ENCODE data around the gene COX10. TPM values are rescaled to one million over a fixed set of nuclear protein-coding genes. Genes with fewer than 3 reads are reported as not detected.
"Not testable (repeated sequence)": the region's sequence is repeated elsewhere in the genome, so short reads cannot be mapped to it uniquely, and the experiment has no call there.

Gene COX10
- total RNA-seq, 5 donors from 2014 or later (not counting 1 experiment from before 2014, with no cell fraction given), result 14.8 to 18.0 (median 16.3) TPM

- Mint-ChIP-seq H3K27ac (no peak overlapping the region), H3K4me1 (no peaks in the 10 kb centered on the region), H3K36me3 (peaks cover 6% of the 10 kb centered on the region), H3K27me3 (no peaks in the 10 kb centered on the region), H3K4me3 (no peak overlapping the region), H3K9me3 (no peaks in the 10 kb centered on the region)
- H3K9me3 ChIP-seq, result no peaks in the 10 kb centered on the region
- no peak for ATAC-seq (replicated peaks in 1 of 4)
- no peaks in the 10 kb centered on the region for H3K27me3 ChIP-seq (replicated peaks in 1 of 2; ENCODE audit: control insufficient read depth in 2 of 2, extremely low read depth in 1 of 2, insufficient read depth in 2 of 2, low read length in 1 of 2)
- CTCF ChIA-PET, result interaction anchor here in 1 of 2 donors (0.7 kb wide), 1 partner anchor 54 kb away, joined by 3 read pairs; no protein-coding TSS in a partner anchor
- H3K4me3 ChIP-seq (ENCODE audit: control insufficient read depth in 1 of 2, extremely low read depth in 1 of 2, low read length in 1 of 2), result no peak overlapping the region
- POLR2A ChIA-PET, result no interaction called here
- no peaks in the 10 kb centered on the region for H3K36me3 ChIP-seq (ENCODE audit: control insufficient read depth in 2 of 2, extremely low read depth in 1 of 2, insufficient read depth in 1 of 2, low read length in 1 of 2)
- H3K4me1 ChIP-seq (ENCODE audit: control insufficient read depth in 1 of 2, extremely low read depth in 1 of 2, insufficient read depth in 2 of 2, low read length in 2 of 2), result no peaks in the 10 kb centered on the region
- no peak overlapping the region for H3K27ac ChIP-seq (ENCODE audit: low read length)
- WGBS (ENCODE audit: insufficient coverage), result 97% methylated on average over 4 of the region's 4 CpGs
- no peak for DNase-seq
Measured at GRCh38 chr17:14222611-14223010, 153.3 kb downstream of the COX10 start.

GRCh38 chr17:14225254-14225980 is 156.1 kb downstream of the COX10 start:
- no peak overlapping the region for H3K4me3 Mint-ChIP-seq

GRCh38 chr17:14227052-14227451 is 157.7 kb downstream of the COX10 start:
- ChIA-PET CTCF (interaction anchor here in 1 of 2 donors (1.2 kb wide), 1 partner anchor 155 kb away, joined by 3 read pairs; no protein-coding TSS in a partner anchor), POLR2A (no interaction called here)
- DNase-seq, result no peak
- Histone ChIP-seq H3K9me3 (no peaks in the 10 kb centered on the region), H3K4me1 (ENCODE audit: control insufficient read depth in 1 of 2, extremely low read depth in 1 of 2, insufficient read depth in 2 of 2, low read length in 2 of 2) (no peaks in the 10 kb centered on the region), H3K27ac (ENCODE audit: low read length) (no peak overlapping the region), H3K4me3 (ENCODE audit: control insufficient read depth in 1 of 2, extremely low read depth in 1 of 2, low read length in 1 of 2) (no peak overlapping the region), H3K27me3 (replicated peaks in 1 of 2; ENCODE audit: control insufficient read depth in 2 of 2, extremely low read depth in 1 of 2, insufficient read depth in 2 of 2, low read length in 1 of 2) (no peaks in the 10 kb centered on the region), H3K36me3 (ENCODE audit: control insufficient read depth in 2 of 2, extremely low read depth in 1 of 2, insufficient read depth in 1 of 2, low read length in 1 of 2) (no peaks in the 10 kb centered on the region)
- Mint-ChIP-seq H3K36me3 (peaks cover 4% of the 10 kb centered on the region), H3K27ac (no peak overlapping the region), H3K4me3 (no peak overlapping the region), H3K4me1 (no peaks in the 10 kb centered on the region), H3K27me3 (no peaks in the 10 kb centered on the region), H3K9me3 (peaks cover 0 to 3% (median 0%) of the 10 kb centered on the region in 3 donors)
- no peak for ATAC-seq (replicated peaks in 1 of 4)
- WGBS (ENCODE audit: insufficient coverage), result 87% methylated on average over 3 of the region's 7 CpGs

More at GRCh38 chr17:14225254-14225980, 156.1 kb downstream of the COX10 start:
- Histone ChIP-seq H3K9me3 (no peaks in the 10 kb centered on the region), H3K36me3 (ENCODE audit: control insufficient read depth in 2 of 2, extremely low read depth in 1 of 2, insufficient read depth in 1 of 2, low read length in 1 of 2) (no peaks in the 10 kb centered on the region), H3K27me3 (replicated peaks in 1 of 2; ENCODE audit: control insufficient read depth in 2 of 2, extremely low read depth in 1 of 2, insufficient read depth in 2 of 2, low read length in 1 of 2) (no peaks in the 10 kb centered on the region), H3K4me3 (ENCODE audit: control insufficient read depth in 1 of 2, extremely low read depth in 1 of 2, low read length in 1 of 2) (no peak overlapping the region), H3K4me1 (ENCODE audit: control insufficient read depth in 1 of 2, extremely low read depth in 1 of 2, insufficient read depth in 2 of 2, low read length in 2 of 2) (no peaks in the 10 kb centered on the region), H3K27ac (ENCODE audit: low read length) (no peak overlapping the region)
- ChIA-PET CTCF (interaction anchor here in 1 of 2 donors (1.2 kb wide), 1 partner anchor 154 kb away, joined by 3 read pairs; no protein-coding TSS in a partner anchor), POLR2A (no interaction called here)
- H3K9me3 Mint-ChIP-seq, result no peaks in the 10 kb centered on the region
- ATAC-seq (replicated peaks in 1 of 4), result no peak
- WGBS (ENCODE audit: insufficient coverage), result no CpG with 5 or more reads among the region's 10 CpGs
- H3K27me3 Mint-ChIP-seq, result no peaks in the 10 kb centered on the region
- no peak for DNase-seq
- no peak overlapping the region for H3K27ac Mint-ChIP-seq
- no peaks in the 10 kb centered on the region for H3K4me1 Mint-ChIP-seq
- H3K36me3 Mint-ChIP-seq, result peaks cover 4% of the 10 kb centered on the region

GRCh38 chr17:14228903-14229302 is 159.6 kb downstream of the COX10 start:
- DNase-seq, result no peak
- no peak overlapping the region for H3K27ac ChIP-seq (ENCODE audit: low read length)
- ChIA-PET CTCF (no interaction called here), POLR2A (no interaction called here)
- no peaks in the 10 kb centered on the region for H3K27me3 Mint-ChIP-seq
- H3K27me3 ChIP-seq (replicated peaks in 1 of 2; ENCODE audit: control insufficient read depth in 2 of 2, extremely low read depth in 1 of 2, insufficient read depth in 2 of 2, low read length in 1 of 2), result no peaks in the 10 kb centered on the region
- H3K9me3 Mint-ChIP-seq, result peaks cover 0 to 3% (median 0%) of the 10 kb centered on the region in 3 donors
- peaks cover 4% of the 10 kb centered on the region for H3K36me3 Mint-ChIP-seq
- no peak for ATAC-seq (replicated peaks in 1 of 4)
- no peaks in the 10 kb centered on the region for H3K4me1 ChIP-seq (ENCODE audit: control insufficient read depth in 1 of 2, extremely low read depth in 1 of 2, insufficient read depth in 2 of 2, low read length in 2 of 2)
- no peaks in the 10 kb centered on the region for H3K9me3 ChIP-seq
- WGBS (ENCODE audit: insufficient coverage), result 89% methylated on average over 2 of the region's 4 CpGs
- no peak overlapping the region for H3K4me3 Mint-ChIP-seq
- H3K4me1 Mint-ChIP-seq, result no peaks in the 10 kb centered on the region
- H3K36me3 ChIP-seq (ENCODE audit: control insufficient read depth in 2 of 2, extremely low read depth in 1 of 2, insufficient read depth in 1 of 2, low read length in 1 of 2), result no peaks in the 10 kb centered on the region
- H3K4me3 ChIP-seq (ENCODE audit: control insufficient read depth in 1 of 2, extremely low read depth in 1 of 2, low read length in 1 of 2), result no peak overlapping the region
- H3K27ac Mint-ChIP-seq, result no peak overlapping the region

- H3K27ac Mint-ChIP-seq; POLR2A ChIA-PET; H3K36me3 ChIP-seq (ENCODE audit: control insufficient read depth in 2 of 2, extremely low read depth in 1 of 2, insufficient read depth in 1 of 2, low read length in 1 of 2); CTCF ChIA-PET; H3K9me3 Mint-ChIP-seq; ATAC-seq (replicated peaks in 1 of 4); H3K27ac ChIP-seq (ENCODE audit: low read length); H3K4me3 Mint-ChIP-seq; H3K4me3 ChIP-seq (ENCODE audit: control insufficient read depth in 1 of 2, extremely low read depth in 1 of 2, low read length in 1 of 2); DNase-seq; H3K4me1 ChIP-seq (ENCODE audit: control insufficient read depth in 1 of 2, extremely low read depth in 1 of 2, insufficient read depth in 2 of 2, low read length in 2 of 2); H3K4me1 Mint-ChIP-seq; H3K9me3 ChIP-seq; H3K27me3 Mint-ChIP-seq; H3K36me3 Mint-ChIP-seq; H3K27me3 ChIP-seq (replicated peaks in 1 of 2; ENCODE audit: control insufficient read depth in 2 of 2, extremely low read depth in 1 of 2, insufficient read depth in 2 of 2, low read length in 1 of 2): not testable (repeated sequence)
- WGBS (ENCODE audit: insufficient coverage), result no CpG with 5 or more reads among the region's 6 CpGs
Measured at GRCh38 chr17:14231187-14231586, 161.9 kb downstream of the COX10 start.

GRCh38 chr17:14235047-14235446 is 165.7 kb downstream of the COX10 start:
- H3K27me3 ChIP-seq (replicated peaks in 1 of 2; ENCODE audit: control insufficient read depth in 2 of 2, extremely low read depth in 1 of 2, insufficient read depth in 2 of 2, low read length in 1 of 2); H3K4me1 ChIP-seq (ENCODE audit: control insufficient read depth in 1 of 2, extremely low read depth in 1 of 2, insufficient read depth in 2 of 2, low read length in 2 of 2); H3K4me3 ChIP-seq (ENCODE audit: control insufficient read depth in 1 of 2, extremely low read depth in 1 of 2, low read length in 1 of 2); DNase-seq; ATAC-seq (replicated peaks in 1 of 4); H3K27ac ChIP-seq (ENCODE audit: low read length); H3K36me3 ChIP-seq (ENCODE audit: control insufficient read depth in 2 of 2, extremely low read depth in 1 of 2, insufficient read depth in 1 of 2, low read length in 1 of 2); H3K4me1 Mint-ChIP-seq; H3K9me3 Mint-ChIP-seq; POLR2A ChIA-PET; H3K4me3 Mint-ChIP-seq; H3K27ac Mint-ChIP-seq; H3K36me3 Mint-ChIP-seq; H3K9me3 ChIP-seq; CTCF ChIA-PET; H3K27me3 Mint-ChIP-seq: not testable (repeated sequence)
- WGBS (ENCODE audit: insufficient coverage), result no CpG with 5 or more reads among the region's 2 CpGs

All from T-cell (primary cell).